ENCODE data around the gene RASSF5.

DNA sequence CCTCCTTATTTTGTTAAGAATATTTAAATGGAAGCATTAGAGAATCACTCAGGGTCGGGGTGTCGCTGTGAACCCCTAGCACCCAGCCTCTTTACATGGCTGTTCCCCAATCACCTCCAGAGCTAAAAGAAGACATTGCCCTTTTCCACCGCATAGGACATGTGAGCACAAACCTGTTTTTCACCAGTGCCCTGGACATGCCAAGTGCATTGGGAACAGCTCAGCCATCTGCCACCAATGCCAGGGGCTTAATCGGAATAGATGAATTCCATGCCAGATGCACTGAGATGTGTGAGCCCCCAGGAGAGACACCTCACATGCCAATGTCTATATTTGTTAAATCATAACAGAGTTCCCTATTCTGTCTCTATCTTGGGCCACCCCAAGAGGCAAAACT, 71.6 kb downstream of the RASSF5 start:
- TF ChIP-seq, protein P1, sequence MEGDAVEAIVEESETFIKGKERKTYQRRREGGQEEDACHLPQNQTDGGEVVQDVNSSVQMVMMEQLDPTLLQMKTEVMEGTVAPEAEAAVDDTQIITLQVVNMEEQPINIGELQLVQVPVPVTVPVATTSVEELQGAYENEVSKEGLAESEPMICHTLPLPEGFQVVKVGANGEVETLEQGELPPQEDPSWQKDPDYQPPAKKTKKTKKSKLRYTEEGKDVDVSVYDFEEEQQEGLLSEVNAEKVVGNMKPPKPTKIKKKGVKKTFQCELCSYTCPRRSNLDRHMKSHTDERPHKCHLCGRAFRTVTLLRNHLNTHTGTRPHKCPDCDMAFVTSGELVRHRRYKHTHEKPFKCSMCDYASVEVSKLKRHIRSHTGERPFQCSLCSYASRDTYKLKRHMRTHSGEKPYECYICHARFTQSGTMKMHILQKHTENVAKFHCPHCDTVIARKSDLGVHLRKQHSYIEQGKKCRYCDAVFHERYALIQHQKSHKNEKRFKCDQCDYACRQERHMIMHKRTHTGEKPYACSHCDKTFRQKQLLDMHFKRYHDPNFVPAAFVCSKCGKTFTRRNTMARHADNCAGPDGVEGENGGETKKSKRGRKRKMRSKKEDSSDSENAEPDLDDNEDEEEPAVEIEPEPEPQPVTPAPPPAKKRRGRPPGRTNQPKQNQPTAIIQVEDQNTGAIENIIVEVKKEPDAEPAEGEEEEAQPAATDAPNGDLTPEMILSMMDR (IDR thresholded peaks at IDR 0.05), result no peak
- no peak for TF ChIP-seq POLR2A (IDR thresholded peaks at IDR 0.05)
